Mesodermal cell (in vitro differentiated cells): ENCODE data around the gene CCDC167.
A peak's percentile ranks its signal among the peaks of the same experiment; 100 is the strongest.

Experiments used
- H3K27ac ChIP-seq: 2 replicates; pipeline ENCODE4 v1.7.0; 2013; ENCODE audit warnings: mild to moderate bottlenecking, low read depth, low read length, moderate library complexity; ENCODE audit not compliant: severe bottlenecking
- H3K36me3 ChIP-seq: 2 replicates; pipeline ENCODE4 v1.7.1; 2013; ENCODE audit warnings: mild to moderate bottlenecking, low read length, moderate library complexity; ENCODE audit not compliant: control insufficient read depth, insufficient read depth
- H3K4me1 ChIP-seq: one replicate; pipeline ENCODE4 v1.7.1; 2013; ENCODE audit warnings: mild to moderate bottlenecking, low read length; ENCODE audit not compliant: insufficient read depth, control insufficient read depth, poor library complexity, severe bottlenecking
- H3K4me3 ChIP-seq: 2 replicates; pipeline ENCODE4 v1.7.0; 2013; ENCODE audit warnings: low read length, control low read depth, mild to moderate bottlenecking; ENCODE audit not compliant: insufficient read depth, poor library complexity, severe bottlenecking; ENCODE audit errors: extremely low read depth
- H3K9me3 ChIP-seq: 2 replicates; pipeline ENCODE4 v1.7.1; 2013; ENCODE audit warnings: mild to moderate bottlenecking, low read length, moderate library complexity; ENCODE audit not compliant: control insufficient read depth
- WGBS, 2 experiments: methylation state at CpG; one replicate each; pipeline ENCODE4 v1.1.5; 2013; ENCODE audit warnings: missing lambda C conversion rate in 2 of 2; ENCODE audit not compliant: insufficient coverage in 2 of 2; 5-methylcytosine and 5-hydroxymethylcytosine counted together

CCDC167 gene

DNA sequence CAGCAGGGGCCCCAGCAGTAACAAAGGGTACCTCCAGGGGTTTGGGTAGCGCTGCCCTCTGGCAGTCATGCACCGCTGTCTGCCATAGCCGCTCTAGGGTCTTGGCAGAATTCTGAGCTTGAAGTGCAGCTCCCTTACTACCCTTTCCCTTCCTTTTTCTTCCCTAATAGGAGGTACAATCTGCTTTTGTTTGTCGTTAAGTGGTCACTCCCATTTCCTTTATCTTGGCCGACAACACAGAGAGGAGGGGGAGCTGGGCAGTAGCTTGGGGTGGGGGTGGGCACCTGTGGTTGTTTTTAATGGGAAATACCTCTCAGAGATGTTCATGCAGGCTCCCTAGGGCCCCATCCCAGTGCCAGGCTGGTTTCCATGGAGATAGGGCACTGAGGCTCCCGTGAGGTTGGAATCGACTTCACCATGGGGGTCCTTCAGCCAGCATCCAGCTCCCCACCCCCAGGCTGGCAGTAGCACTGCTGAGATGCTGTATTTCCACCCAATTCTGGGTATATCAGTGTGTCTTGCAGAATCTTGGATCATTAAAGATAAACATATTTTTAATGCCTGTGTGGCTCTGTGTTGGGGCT is 18.6 kb downstream of the CCDC167 start:
- Histone ChIP-seq H3K4me1 (no peaks in the 10 kb centered on the region), H3K27ac (peak overlapping the region; percentile 52), H3K36me3 (peaks cover 68% of the 10 kb centered on the region), H3K9me3 (no peaks in the 10 kb centered on the region), H3K4me3 (no peak overlapping the region)
- 71 to 75% methylated on average over 4 of the region's 7 CpGs for WGBS, 2 experiments

GRCh38 chr6:37480118-37480736 is 19.5 kb downstream of the CCDC167 start:
- no peak overlapping the region for H3K4me3 ChIP-seq
- H3K27ac ChIP-seq: no peak overlapping the region
- peaks cover 76% of the 10 kb centered on the region for H3K36me3 ChIP-seq
- H3K4me1 ChIP-seq: no peaks in the 10 kb centered on the region
- 78 to 92% methylated on average over 1 of the region's 1 CpG for WGBS, 2 experiments
- no peaks in the 10 kb centered on the region for H3K9me3 ChIP-seq

DNA sequence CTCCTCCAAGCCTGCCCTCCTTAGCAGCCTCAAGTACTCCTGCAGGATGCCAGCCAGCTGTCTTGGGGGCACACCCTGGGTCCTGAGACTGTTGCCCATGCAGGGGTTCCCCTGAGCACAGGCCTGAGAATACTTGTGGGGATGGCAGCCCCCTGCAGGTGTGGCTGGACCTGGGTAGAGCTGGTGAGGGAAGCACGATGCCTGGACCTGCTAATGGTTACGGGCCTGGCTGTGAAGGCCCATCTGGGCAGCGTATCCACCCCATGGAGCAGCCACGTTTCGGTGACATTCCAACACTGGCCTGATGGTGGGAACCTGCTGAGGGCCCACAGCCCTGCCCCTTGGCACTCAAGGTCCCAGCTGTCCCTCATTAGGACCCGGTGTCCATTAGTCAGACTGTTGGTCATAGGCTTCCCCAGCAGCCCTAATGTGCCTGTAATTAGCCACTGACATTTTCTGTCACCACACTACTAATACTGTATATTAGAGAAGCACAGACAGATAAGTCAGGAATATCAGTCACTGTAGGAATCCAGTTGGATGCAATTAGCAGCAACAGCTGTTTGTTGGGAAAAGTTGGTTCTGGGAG is 20.3 kb downstream of the CCDC167 start:
- Histone ChIP-seq H3K4me3 (no peak overlapping the region), H3K9me3 (no peaks in the 10 kb centered on the region), H3K36me3 (peaks cover 80% of the 10 kb centered on the region), H3K27ac (no peak overlapping the region), H3K4me1 (no peaks in the 10 kb centered on the region)
- 92 to 98% methylated on average over 6 of the region's 6 CpGs for WGBS, 2 experiments

- Histone ChIP-seq H3K27ac (no peak overlapping the region), H3K36me3 (peaks cover 85% of the 10 kb centered on the region)
- 95 to 100% methylated on average over 4 to 6 of the region's 7 CpGs for WGBS, 2 experiments
Observed at GRCh38 chr6:37478827-37479226, 20.9 kb downstream of the CCDC167 start.

DNA sequence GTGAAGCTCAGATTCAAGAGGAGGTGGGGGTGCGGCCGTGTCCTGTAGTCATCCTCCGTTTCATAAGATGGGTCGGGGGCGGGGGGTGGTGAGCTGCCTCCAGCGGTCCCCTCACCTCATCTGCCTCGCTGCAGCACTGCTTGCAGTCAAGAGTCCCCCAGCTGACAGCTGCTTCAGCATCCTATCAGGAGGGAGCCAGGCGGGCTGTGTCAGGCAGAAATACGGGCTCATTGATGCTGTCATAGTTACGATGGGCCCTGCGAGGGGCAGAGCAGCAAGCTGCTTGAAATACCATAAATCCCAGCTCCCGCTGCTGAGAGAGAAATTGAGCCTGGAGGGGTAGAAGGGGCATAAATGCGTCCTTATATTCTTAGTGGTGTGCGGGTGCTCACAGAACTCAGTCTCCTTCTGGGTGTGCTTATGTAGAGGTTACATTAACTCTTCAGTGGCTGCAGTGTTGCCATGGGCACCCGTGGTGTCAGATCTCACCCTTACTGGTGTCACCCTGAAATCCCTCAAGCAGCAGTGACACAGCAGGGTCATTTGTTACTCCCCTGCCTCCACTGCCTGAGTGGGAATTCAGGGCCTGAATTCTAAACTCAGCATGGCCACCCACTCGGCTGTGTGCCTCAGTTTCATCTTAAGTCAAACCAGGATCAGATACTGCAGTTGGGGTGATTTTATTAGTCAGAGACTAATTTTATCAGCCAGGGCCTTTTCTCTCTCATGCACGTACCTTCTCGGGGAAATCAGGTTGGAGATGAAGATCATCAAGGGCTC is 21.8 kb downstream of the CCDC167 start:
- H3K9me3 ChIP-seq: no peaks in the 10 kb centered on the region
- WGBS, 2 experiments: 92 to 96% methylated on average over 15 to 17 of the region's 18 CpGs
- H3K4me1 ChIP-seq: no peaks in the 10 kb centered on the region
- peaks cover 85% of the 10 kb centered on the region for H3K36me3 ChIP-seq
- H3K27ac ChIP-seq: no peak overlapping the region
- no peak overlapping the region for H3K4me3 ChIP-seq

More at GRCh38 chr6:37478827-37479226, 20.9 kb downstream of the CCDC167 start:
- Histone ChIP-seq H3K9me3 (no peaks in the 10 kb centered on the region), H3K4me1 (no peaks in the 10 kb centered on the region), H3K4me3 (no peak overlapping the region)

GRCh38 chr6:37477191-37477590 is 22.5 kb downstream of the CCDC167 start:
- Histone ChIP-seq H3K27ac (no peak overlapping the region), H3K4me1 (no peaks in the 10 kb centered on the region), H3K4me3 (no peak overlapping the region), H3K36me3 (peaks cover 89% of the 10 kb centered on the region), H3K9me3 (no peaks in the 10 kb centered on the region)
- WGBS, 2 experiments: 100% methylated on average over 2 to 3 of the region's 3 CpGs

GRCh38 chr6:37474316-37474715 is 25.4 kb downstream of the CCDC167 start:
- H3K36me3 ChIP-seq: peaks cover 80% of the 10 kb centered on the region
- no peaks in the 10 kb centered on the region for H3K9me3 ChIP-seq
- H3K27ac ChIP-seq: no peak overlapping the region
- no peaks in the 10 kb centered on the region for H3K4me1 ChIP-seq
- no peak overlapping the region for H3K4me3 ChIP-seq
- 95 to 100% methylated on average over 3 to 4 of the region's 4 CpGs for WGBS, 2 experiments

DNA sequence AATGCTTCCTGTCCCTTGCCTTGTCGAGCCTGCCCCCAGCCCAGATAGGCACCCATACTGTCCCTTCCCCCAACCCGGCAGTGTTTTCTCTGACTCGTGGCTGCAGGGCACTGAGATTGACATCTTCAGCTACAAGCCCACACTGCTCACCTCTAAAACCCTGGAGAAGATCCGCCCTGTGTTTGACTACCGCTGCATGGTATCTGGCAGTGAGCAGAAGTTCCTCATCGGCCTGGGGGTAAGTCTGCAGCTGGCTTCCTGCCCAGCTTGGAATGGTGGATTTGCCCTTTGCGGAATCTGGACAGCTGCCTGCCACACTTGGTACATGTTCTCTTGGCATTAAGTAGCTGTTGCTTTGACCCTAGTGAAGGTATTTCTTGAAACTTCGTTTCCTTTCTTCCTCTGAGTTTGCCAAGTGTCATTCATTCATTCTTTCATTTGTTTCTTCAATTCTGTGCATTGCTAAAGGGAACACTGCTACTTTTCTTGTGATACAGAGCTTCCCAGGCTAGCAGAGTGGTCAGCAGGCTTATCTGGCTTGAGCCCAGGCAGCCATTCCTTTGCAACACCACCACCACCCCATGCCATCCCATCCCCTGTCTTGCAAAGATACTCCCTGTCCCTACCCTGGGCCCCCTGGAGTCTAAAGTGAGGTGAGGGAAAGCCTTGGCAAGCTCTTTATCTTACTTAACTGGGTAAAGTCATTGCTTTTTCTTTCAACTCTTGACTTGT is 26.2 kb downstream of the CCDC167 start:
- no peaks in the 10 kb centered on the region for H3K4me1 ChIP-seq
- no peaks in the 10 kb centered on the region for H3K9me3 ChIP-seq
- H3K4me3 ChIP-seq: no peak overlapping the region
- H3K27ac ChIP-seq: no peak overlapping the region
- H3K36me3 ChIP-seq: peaks cover 74% of the 10 kb centered on the region
- WGBS, 2 experiments: 89 to 92% methylated on average over 7 to 8 of the region's 8 CpGs

DNA sequence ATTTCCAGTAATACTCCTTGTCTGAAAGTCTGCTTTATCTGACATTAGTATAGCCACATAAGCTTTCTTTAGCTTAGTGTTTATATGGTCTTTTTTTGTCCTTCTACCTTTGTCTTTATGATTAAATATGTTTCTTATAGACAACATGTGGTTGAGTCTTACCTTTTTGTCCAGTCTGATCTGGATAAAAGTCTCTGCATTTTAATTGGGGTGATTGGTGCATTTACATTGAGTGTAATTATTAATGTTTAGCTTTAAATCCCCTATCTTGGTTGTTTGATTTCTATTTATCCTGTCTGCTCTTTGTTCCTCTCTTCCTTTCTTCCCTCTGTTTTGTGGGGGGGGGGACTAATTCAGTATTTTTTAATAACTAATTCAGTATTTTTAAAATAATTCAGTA is 32.0 kb downstream of the CCDC167 start:
- H3K4me3 ChIP-seq: no peak overlapping the region
- H3K9me3 ChIP-seq: peaks cover 4% of the 10 kb centered on the region
- peaks cover 52% of the 10 kb centered on the region for H3K36me3 ChIP-seq
- H3K27ac ChIP-seq: no peak overlapping the region
- no peaks in the 10 kb centered on the region for H3K4me1 ChIP-seq

- Histone ChIP-seq H3K36me3 (peaks cover 61% of the 10 kb centered on the region), H3K4me3 (no peak overlapping the region)
Observed at GRCh38 chr6:37463110-37463509, 36.6 kb downstream of the CCDC167 start.

More at GRCh38 chr6:37463110-37463509, 36.6 kb downstream of the CCDC167 start:
- H3K9me3 ChIP-seq: peaks cover 4% of the 10 kb centered on the region
- H3K27ac ChIP-seq: no peak overlapping the region
- H3K4me1 ChIP-seq: peaks cover 16% of the 10 kb centered on the region
